Uterus (tissue), 4 donors: ENCODE measurements around the gene RNASE8. TPM values are rescaled to one million over a fixed set of nuclear protein-coding genes. Genes with fewer than 3 reads are reported as not detected.

Experiments
- DNase-seq, 2 donors: peaks; one replicate each; pipeline ENCODE4 v3.0.0-alpha.2; 2019 to 2020
- H3K27ac ChIP-seq, 2 donors: fragments of 200-600 bp; sonication (generic); 1 replicate in 1 of 2; 2 replicates in 1 of 2; pipeline ENCODE4 v1.5.1; 2016 to 2018
- H3K27me3 ChIP-seq, 2 donors: fragments of 200-600 bp; sonication (generic); one replicate each; pipeline ENCODE4 v1.5.1; 2018 to 2019; ENCODE audit warnings: control low read depth in 1 of 2
- H3K36me3 ChIP-seq, 2 donors: fragments of 200-600 bp; sonication (generic); one replicate each; pipeline ENCODE4 v1.5.1; 2019; ENCODE audit warnings: control low read depth in 1 of 2
- H3K4me1 ChIP-seq, 2 donors: fragments of 200-600 bp; sonication (generic); one replicate each; pipeline ENCODE4 v1.5.1; 2018 to 2019; ENCODE audit warnings: control low read depth in 1 of 2
- H3K4me3 ChIP-seq, 2 donors: fragments of 200-600 bp; sonication (generic); 1 replicate in 1 of 2; 2 replicates in 1 of 2; pipeline ENCODE4 v1.5.1; 2018 to 2019; ENCODE audit warnings: mild to moderate bottlenecking in 1 of 2
- H3K9me3 ChIP-seq, 2 donors: fragments of 200-600 bp; sonication (generic); one replicate each; pipeline ENCODE4 v1.5.1; 2019; ENCODE audit warnings: control low read depth in 1 of 2
- CTCF ChIP-seq, 4 experiments: fragments of 200-600 bp in 2 of 4; fragments of 450-650 bp in 2 of 4; sonication (generic) in 2 of 4; IDR thresholded peaks; one replicate each; pipeline ENCODE4 v1.5.1; 2016 to 2019; ENCODE audit warnings: antibody characterized with exemption in 4 of 4, mild to moderate bottlenecking in 2 of 4, moderate library complexity in 1 of 4
- POLR2A ChIP-seq, 2 donors: fragments of 450-650 bp; IDR thresholded peaks; one replicate each; pipeline ENCODE4 v1.6.1; 2016; ENCODE audit warnings: antibody characterized with exemption in 2 of 2, mild to moderate bottlenecking in 1 of 2, moderate library complexity in 1 of 2
- intact Hi-C: fragments of 100-400 bp; cut with DNase I; formaldehyde crosslinking; loops from one replicate; pipeline ENCODE4 v1.15.1; 2023; ENCODE audit warnings: low total_unique reads
- total RNA-seq, 4 donors: library from RNA; depleted of rRNA in 3 of 4; stranded (reverse); fragments of >200 nt in 3 of 4; gene quantifications; one replicate each; pipeline versions ENCODE4 v1.1.0 to v1.2.4, GENCODE V29; 2014 to 2023
- donor health status: DM: yes; HTN: yes; CAD: no.

RNASE8 gene
- total RNA-seq, 4 donors from 2014 or later = not detected

GRCh38 chr14:21043387-21043973, 14.1 kb upstream of the RNASE8 start:
- H3K4me3 ChIP-seq = no peak overlapping the region
- DNase-seq = no peak
- H3K4me1 ChIP-seq = no peaks in the 10 kb centered on the region
- H3K27me3 ChIP-seq = no peaks in the 10 kb centered on the region
- no peaks in the 10 kb centered on the region for H3K9me3 ChIP-seq
- TF ChIP-seq POLR2A (IDR thresholded peaks at IDR 0.05) (no peak), CTCF (IDR thresholded peaks at IDR 0.05) (no peak)
- intact Hi-C loops = loop anchor here (2.0 kb wide), 1 partner anchor 31 kb away; no protein-coding TSS in a partner anchor
- no peak overlapping the region for H3K27ac ChIP-seq
- no peaks in the 10 kb centered on the region for H3K36me3 ChIP-seq

- Histone ChIP-seq H3K4me1 (no peaks in the 10 kb centered on the region), H3K36me3 (no peaks in the 10 kb centered on the region), H3K4me3 (no peak overlapping the region), H3K9me3 (no peaks in the 10 kb centered on the region), H3K27me3 (no peaks in the 10 kb centered on the region), H3K27ac (no peak overlapping the region)
- DNase-seq = no peak
- TF ChIP-seq CTCF (IDR thresholded peaks at IDR 0.05) (no peak), POLR2A (IDR thresholded peaks at IDR 0.05) (no peak)
- intact Hi-C loops = loop anchor here (2.0 kb wide), 1 partner anchor 31 kb away; no protein-coding TSS in a partner anchor
These were observed 13.5 kb upstream of the RNASE8 start for GRCh38 chr14:21043974-21044618.

- no peaks in the 10 kb centered on the region for H3K9me3 ChIP-seq
- TF ChIP-seq CTCF (IDR thresholded peaks at IDR 0.05) (no peak), POLR2A (IDR thresholded peaks at IDR 0.05) (no peak)
- H3K4me3 ChIP-seq = no peak overlapping the region
- H3K36me3 ChIP-seq = no peaks in the 10 kb centered on the region
- intact Hi-C loops = no loop called here
- H3K27ac ChIP-seq = no peak overlapping the region
- H3K27me3 ChIP-seq = no peaks in the 10 kb centered on the region
- no peak for DNase-seq
- no peaks in the 10 kb centered on the region for H3K4me1 ChIP-seq
These were observed 10.2 kb upstream of the RNASE8 start for GRCh38 chr14:21047378-21047781.

- no peaks in the 10 kb centered on the region for H3K9me3 ChIP-seq
- DNase-seq = no peak
- H3K27ac ChIP-seq = no peak overlapping the region
- TF ChIP-seq CTCF (IDR thresholded peaks at IDR 0.05) = no peak
- TF ChIP-seq POLR2A (IDR thresholded peaks at IDR 0.05) = no peak
- H3K4me1 ChIP-seq = no peaks in the 10 kb centered on the region
- no peaks in the 10 kb centered on the region for H3K27me3 ChIP-seq
- H3K36me3 ChIP-seq = no peaks in the 10 kb centered on the region
- intact Hi-C loops = no loop called here
- H3K4me3 ChIP-seq = no peak overlapping the region
These were observed 9.0 kb upstream of the RNASE8 start for GRCh38 chr14:21048638-21049037.

- Histone ChIP-seq H3K4me1 (no peaks in the 10 kb centered on the region), H3K27me3 (no peaks in the 10 kb centered on the region), H3K27ac (no peak overlapping the region), H3K9me3 (no peaks in the 10 kb centered on the region), H3K36me3 (no peaks in the 10 kb centered on the region), H3K4me3 (no peak overlapping the region)
- TF ChIP-seq CTCF (IDR thresholded peaks at IDR 0.05) (no peak), POLR2A (IDR thresholded peaks at IDR 0.05) (no peak)
- intact Hi-C loops = no loop called here
- no peak for DNase-seq
These were observed 8.3 kb upstream of the RNASE8 start for GRCh38 chr14:21049271-21049673.
